Measurements from ENCODE around the gene PPP2R1A. TPM values are rescaled to one million over a fixed set of nuclear protein-coding genes. Genes with fewer than 3 reads are reported as not detected.
A peak's percentile ranks its signal among the peaks of the same experiment; 100 is the strongest.

Gene PPP2R1A
- total and polyA plus RNA-seq, 2 of the 13 experiments (the other 11 are each of a cell fraction or from before 2014, with no cell fraction given), result 86.7 to 130 TPM

- TF ChIP-seq ZBTB7A (CRISPR knock-in tag; IDR thresholded peaks at IDR 0.05), result no peak
- TF ChIP-seq ELF3 (CRISPR knock-in tag; IDR thresholded peaks at IDR 0.05), result peak; percentile 17; the same call in 1 of the 2 replicates
- TF ChIP-seq PHF21A (CRISPR knock-in tag; IDR thresholded peaks at IDR 0.05), result no peak
- TF ChIP-seq, protein P1, sequence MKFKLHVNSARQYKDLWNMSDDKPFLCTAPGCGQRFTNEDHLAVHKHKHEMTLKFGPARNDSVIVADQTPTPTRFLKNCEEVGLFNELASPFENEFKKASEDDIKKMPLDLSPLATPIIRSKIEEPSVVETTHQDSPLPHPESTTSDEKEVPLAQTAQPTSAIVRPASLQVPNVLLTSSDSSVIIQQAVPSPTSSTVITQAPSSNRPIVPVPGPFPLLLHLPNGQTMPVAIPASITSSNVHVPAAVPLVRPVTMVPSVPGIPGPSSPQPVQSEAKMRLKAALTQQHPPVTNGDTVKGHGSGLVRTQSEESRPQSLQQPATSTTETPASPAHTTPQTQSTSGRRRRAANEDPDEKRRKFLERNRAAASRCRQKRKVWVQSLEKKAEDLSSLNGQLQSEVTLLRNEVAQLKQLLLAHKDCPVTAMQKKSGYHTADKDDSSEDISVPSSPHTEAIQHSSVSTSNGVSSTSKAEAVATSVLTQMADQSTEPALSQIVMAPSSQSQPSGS (CRISPR knock-in tag; IDR thresholded peaks at IDR 0.05), result no peak
- no peak for TF ChIP-seq ZNF670 (CRISPR knock-in tag; IDR thresholded peaks at IDR 0.05; ENCODE audit: borderline replicate concordance)
- no peak for TF ChIP-seq ZFP90 (CRISPR knock-in tag; IDR thresholded peaks at IDR 0.05; ENCODE audit: borderline replicate concordance)
- TF ChIP-seq, protein P2, sequence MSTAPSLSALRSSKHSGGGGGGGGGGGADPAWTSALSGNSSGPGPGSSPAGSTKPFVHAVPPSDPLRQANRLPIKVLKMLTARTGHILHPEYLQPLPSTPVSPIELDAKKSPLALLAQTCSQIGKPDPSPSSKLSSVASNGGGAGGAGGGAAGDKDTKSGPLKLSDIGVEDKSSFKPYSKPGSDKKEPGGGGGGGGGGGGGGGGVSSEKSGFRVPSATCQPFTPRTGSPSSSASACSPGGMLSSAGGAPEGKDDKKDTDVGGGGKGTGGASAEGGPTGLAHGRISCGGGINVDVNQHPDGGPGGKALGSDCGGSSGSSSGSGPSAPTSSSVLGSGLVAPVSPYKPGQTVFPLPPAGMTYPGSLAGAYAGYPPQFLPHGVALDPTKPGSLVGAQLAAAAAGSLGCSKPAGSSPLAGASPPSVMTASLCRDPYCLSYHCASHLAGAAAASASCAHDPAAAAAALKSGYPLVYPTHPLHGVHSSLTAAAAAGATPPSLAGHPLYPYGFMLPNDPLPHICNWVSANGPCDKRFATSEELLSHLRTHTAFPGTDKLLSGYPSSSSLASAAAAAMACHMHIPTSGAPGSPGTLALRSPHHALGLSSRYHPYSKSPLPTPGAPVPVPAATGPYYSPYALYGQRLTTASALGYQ (CRISPR knock-in tag; IDR thresholded peaks at IDR 0.05), result no peak
- TF ChIP-seq THAP11 (CRISPR knock-in tag; IDR thresholded peaks at IDR 0.05), result 0 out of 2 replicates have a peak, but pooled peaks have one; percentile 47
- TF ChIP-seq KLF12 (CRISPR knock-in tag; IDR thresholded peaks at IDR 0.05; ENCODE audit: borderline replicate concordance), result peak; percentile 43; the same call in 1 of the 2 replicates
- no peak for TF ChIP-seq MED8 (CRISPR knock-in tag; IDR thresholded peaks at IDR 0.05; ENCODE audit: insufficient replicate concordance)
- TF ChIP-seq MTA3 (CRISPR knock-in tag; IDR thresholded peaks at IDR 0.05), result no peak
- TF ChIP-seq NCOR1 (IDR thresholded peaks at IDR 0.05; ENCODE audit: borderline replicate concordance, low read length), result no peak
- 0 out of 2 replicates have a peak, but pooled peaks have one; percentile 71 for TF ChIP-seq KMT2B (CRISPR knock-in tag; IDR thresholded peaks at IDR 0.05)
- TF ChIP-seq ZNF598 (CRISPR knock-in tag; IDR thresholded peaks at IDR 0.05; ENCODE audit: borderline replicate concordance), result no peak
- no peak for TF ChIP-seq RELA (CRISPR knock-in tag; IDR thresholded peaks at IDR 0.05)
- peak; percentile 93 for TF ChIP-seq NR2C2 (CRISPR knock-in tag; IDR thresholded peaks at IDR 0.05; ENCODE audit: borderline replicate concordance)
- no peak for TF ChIP-seq GATAD2A (CRISPR knock-in tag; IDR thresholded peaks at IDR 0.05)
- TF ChIP-seq, protein P3, sequence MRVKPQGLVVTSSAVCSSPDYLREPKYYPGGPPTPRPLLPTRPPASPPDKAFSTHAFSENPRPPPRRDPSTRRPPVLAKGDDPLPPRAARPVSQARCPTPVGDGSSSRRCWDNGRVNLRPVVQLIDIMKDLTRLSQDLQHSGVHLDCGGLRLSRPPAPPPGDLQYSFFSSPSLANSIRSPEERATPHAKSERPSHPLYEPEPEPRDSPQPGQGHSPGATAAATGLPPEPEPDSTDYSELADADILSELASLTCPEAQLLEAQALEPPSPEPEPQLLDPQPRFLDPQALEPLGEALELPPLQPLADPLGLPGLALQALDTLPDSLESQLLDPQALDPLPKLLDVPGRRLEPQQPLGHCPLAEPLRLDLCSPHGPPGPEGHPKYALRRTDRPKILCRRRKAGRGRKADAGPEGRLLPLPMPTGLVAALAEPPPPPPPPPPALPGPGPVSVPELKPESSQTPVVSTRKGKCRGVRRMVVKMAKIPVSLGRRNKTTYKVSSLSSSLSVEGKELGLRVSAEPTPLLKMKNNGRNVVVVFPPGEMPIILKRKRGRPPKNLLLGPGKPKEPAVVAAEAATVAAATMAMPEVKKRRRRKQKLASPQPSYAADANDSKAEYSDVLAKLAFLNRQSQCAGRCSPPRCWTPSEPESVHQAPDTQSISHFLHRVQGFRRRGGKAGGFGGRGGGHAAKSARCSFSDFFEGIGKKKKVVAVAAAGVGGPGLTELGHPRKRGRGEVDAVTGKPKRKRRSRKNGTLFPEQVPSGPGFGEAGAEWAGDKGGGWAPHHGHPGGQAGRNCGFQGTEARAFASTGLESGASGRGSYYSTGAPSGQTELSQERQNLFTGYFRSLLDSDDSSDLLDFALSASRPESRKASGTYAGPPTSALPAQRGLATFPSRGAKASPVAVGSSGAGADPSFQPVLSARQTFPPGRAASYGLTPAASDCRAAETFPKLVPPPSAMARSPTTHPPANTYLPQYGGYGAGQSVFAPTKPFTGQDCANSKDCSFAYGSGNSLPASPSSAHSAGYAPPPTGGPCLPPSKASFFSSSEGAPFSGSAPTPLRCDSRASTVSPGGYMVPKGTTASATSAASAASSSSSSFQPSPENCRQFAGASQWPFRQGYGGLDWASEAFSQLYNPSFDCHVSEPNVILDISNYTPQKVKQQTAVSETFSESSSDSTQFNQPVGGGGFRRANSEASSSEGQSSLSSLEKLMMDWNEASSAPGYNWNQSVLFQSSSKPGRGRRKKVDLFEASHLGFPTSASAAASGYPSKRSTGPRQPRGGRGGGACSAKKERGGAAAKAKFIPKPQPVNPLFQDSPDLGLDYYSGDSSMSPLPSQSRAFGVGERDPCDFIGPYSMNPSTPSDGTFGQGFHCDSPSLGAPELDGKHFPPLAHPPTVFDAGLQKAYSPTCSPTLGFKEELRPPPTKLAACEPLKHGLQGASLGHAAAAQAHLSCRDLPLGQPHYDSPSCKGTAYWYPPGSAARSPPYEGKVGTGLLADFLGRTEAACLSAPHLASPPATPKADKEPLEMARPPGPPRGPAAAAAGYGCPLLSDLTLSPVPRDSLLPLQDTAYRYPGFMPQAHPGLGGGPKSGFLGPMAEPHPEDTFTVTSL (CRISPR knock-in tag; IDR thresholded peaks at IDR 0.05; ENCODE audit: borderline replicate concordance), result 0 out of 2 replicates have a peak, but pooled peaks have one; percentile 22
- no peak for TF ChIP-seq ZBTB21 (CRISPR knock-in tag; IDR thresholded peaks at IDR 0.05)
- peak; percentile 49 for TF ChIP-seq PHF8 (CRISPR knock-in tag; IDR thresholded peaks at IDR 0.05)
- no peak for TF ChIP-seq TCF12 (IDR thresholded peaks at IDR 0.05)
- no peak for TF ChIP-seq TCF12 (CRISPR knock-in tag; IDR thresholded peaks at IDR 0.05)
These were observed 18.3 kb upstream of the PPP2R1A start, which contains the start of gene ZNF836 (continued) for GRCh38 chr19:52171321-52172169.

Measured in HepG2 (cell line).